Sigmoid colon (tissue), 4 donors: Measurements from ENCODE around the gene OXA1L.

ENCODE experiments used
- EP300 ChIP-seq, 4 donors: sonication (generic); formaldehyde crosslinking; IDR thresholded peaks; one replicate each; pipeline ENCODE4 v1.6.1; 2017; ENCODE audit warnings: antibody characterized with exemption in 4 of 4
- POLR2A ChIP-seq, 2 donors: fragments of 450-650 bp; IDR thresholded peaks; one replicate each; pipeline ENCODE4 v1.6.1; 2016; ENCODE audit warnings: antibody characterized with exemption in 2 of 2, mild to moderate bottlenecking in 2 of 2, moderate library complexity in 2 of 2
- POLR2AphosphoS5 ChIP-seq, 4 donors: sonication (generic); formaldehyde crosslinking; IDR thresholded peaks; one replicate each; pipeline ENCODE4 v1.6.1; 2017; ENCODE audit warnings: antibody characterized with exemption in 4 of 4
- TF ChIP-seq, protein P1 (sequence below), 4 experiments: fragments of 450-650 bp in 3 of 4; fragments of 200-600 bp in 1 of 4; IDR thresholded peaks; one replicate each; pipeline ENCODE4 v1.5.1; 2016 to 2019; ENCODE audit warnings: antibody characterized with exemption in 4 of 4, mild to moderate bottlenecking in 3 of 4, moderate library complexity in 2 of 4

DNA sequence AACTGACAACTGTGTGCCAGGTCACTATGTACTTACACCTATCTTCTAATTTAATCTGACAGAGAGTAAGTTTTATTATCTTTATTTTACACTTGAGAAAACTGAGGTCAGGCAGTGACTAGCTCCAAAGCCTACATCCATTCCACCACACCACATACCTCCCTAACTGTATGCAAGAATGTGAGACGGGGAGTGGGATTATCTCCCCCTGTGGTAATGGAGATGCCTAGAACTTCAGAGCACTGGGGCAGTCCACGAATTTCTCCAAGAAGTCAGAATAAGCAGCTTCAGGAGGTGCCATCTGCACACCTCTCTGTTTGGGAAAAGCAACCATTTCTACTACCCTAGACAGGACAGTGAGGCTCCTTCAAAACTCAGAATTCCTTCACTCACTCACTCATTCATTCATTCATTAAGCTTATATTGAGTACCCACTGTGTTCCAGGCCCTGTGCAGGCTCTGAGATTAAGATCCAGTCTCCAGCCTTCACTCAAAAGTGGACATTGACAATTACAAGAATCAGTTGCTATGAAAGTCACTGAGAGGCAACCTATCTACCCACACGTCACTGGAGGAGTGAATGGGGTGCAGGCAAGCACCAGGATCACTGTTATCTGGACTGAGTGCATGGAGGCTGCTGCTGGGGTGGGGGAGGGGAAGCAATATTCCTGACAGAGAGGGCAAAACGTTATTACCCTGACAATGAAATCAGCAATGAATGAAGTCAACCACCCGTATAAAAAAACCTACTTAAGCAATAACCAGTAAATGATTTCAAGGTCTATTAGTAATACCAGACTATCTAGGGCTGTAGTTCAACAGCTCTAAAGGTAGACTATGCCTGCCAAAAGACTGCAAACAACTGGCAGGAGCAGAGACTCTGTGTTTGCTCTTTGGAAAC, 30.8 kb downstream of the OXA1L start:
- TF ChIP-seq, protein P1, sequence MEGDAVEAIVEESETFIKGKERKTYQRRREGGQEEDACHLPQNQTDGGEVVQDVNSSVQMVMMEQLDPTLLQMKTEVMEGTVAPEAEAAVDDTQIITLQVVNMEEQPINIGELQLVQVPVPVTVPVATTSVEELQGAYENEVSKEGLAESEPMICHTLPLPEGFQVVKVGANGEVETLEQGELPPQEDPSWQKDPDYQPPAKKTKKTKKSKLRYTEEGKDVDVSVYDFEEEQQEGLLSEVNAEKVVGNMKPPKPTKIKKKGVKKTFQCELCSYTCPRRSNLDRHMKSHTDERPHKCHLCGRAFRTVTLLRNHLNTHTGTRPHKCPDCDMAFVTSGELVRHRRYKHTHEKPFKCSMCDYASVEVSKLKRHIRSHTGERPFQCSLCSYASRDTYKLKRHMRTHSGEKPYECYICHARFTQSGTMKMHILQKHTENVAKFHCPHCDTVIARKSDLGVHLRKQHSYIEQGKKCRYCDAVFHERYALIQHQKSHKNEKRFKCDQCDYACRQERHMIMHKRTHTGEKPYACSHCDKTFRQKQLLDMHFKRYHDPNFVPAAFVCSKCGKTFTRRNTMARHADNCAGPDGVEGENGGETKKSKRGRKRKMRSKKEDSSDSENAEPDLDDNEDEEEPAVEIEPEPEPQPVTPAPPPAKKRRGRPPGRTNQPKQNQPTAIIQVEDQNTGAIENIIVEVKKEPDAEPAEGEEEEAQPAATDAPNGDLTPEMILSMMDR (IDR thresholded peaks at IDR 0.05): no peak
- TF ChIP-seq POLR2AphosphoS5 (IDR thresholded peaks at IDR 0.05) (no peak), POLR2A (IDR thresholded peaks at IDR 0.05) (no peak), EP300 (IDR thresholded peaks at IDR 0.05) (no peak)
